ENCODE measurements around the gene PLXNA4.

- TF ChIP-seq CTCF (IDR thresholded peaks at IDR 0.05 in 4 of 5, conservative IDR thresholded peaks at IDR 0.05 in 1 of 5) (no peak), POLR2A (IDR thresholded peaks at IDR 0.05) (no peak)
These were observed 24.8 kb downstream of the PLXNA4 start for GRCh38 chr7:132551439-132551838.
